Duodenal mucosa (tissue), 2 donors: ENCODE measurements around the gene RNF213.

Source experiments
- H3K27ac ChIP-seq: one replicate; pipeline ENCODE4 v1.7.0; 2013; ENCODE audit warnings: low read depth, low read length
- H3K27me3 ChIP-seq, 2 donors: one replicate each; pipeline ENCODE4 v1.7.0; 2013; ENCODE audit warnings: low read length in 2 of 2, control low read depth in 1 of 2; ENCODE audit not compliant: insufficient read depth in 2 of 2, control insufficient read depth in 1 of 2
- H3K36me3 ChIP-seq, 2 donors: one replicate each; pipeline ENCODE4 v1.7.0; 2013; ENCODE audit warnings: low read length in 2 of 2, control low read depth in 1 of 2; ENCODE audit not compliant: insufficient read depth in 2 of 2, control insufficient read depth in 1 of 2
- H3K4me1 ChIP-seq, 2 donors: one replicate each; pipeline ENCODE4 v1.7.0; 2013; ENCODE audit warnings: low read length in 2 of 2, control low read depth in 1 of 2; ENCODE audit not compliant: insufficient read depth in 2 of 2, control insufficient read depth in 1 of 2
- H3K4me3 ChIP-seq, 2 donors: one replicate each; pipeline ENCODE4 v1.7.0; 2013; ENCODE audit warnings: low read length in 2 of 2, low read depth in 1 of 2
- H3K9ac ChIP-seq, 2 donors: one replicate each; pipeline ENCODE4 v1.7.0; 2013; ENCODE audit warnings: low read length in 2 of 2, low read depth in 1 of 2
- H3K9me3 ChIP-seq, 2 donors: one replicate each; pipeline ENCODE4 v1.7.0; 2013; ENCODE audit warnings: low read length in 2 of 2, control low read depth in 1 of 2; ENCODE audit not compliant: control insufficient read depth in 1 of 2

Gene RNF213

DNA sequence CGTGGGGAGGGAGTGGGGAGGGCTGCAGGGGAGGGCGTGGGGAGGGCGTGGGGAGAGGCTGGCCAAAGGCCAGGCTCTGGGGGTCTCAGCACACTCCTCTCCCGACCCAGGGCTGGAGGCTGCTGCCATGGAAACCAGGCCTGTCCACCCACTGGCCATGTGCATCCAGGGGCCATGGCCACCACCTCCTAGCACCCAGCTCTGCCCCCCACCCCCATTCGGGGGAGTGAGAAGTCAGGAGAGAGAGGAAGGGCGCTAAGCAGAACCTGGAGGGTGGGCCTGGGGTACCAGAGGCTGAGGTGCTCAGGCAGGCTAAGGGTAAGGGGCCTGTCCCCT is 184.0 kb downstream of the RNF213 start:
- Histone ChIP-seq H3K9ac (no peak overlapping the region), H3K4me1 (no peaks in the 10 kb centered on the region), H3K36me3 (no peaks in the 10 kb centered on the region), H3K9me3 (no peaks in the 10 kb centered on the region), H3K27me3 (no peaks in the 10 kb centered on the region), H3K27ac (no peak overlapping the region), H3K4me3 (no peak overlapping the region)

GRCh38 chr17:80445007-80445725 is 184.5 kb downstream of the RNF213 start:
- Histone ChIP-seq H3K27ac (no peak overlapping the region), H3K36me3 (no peaks in the 10 kb centered on the region)

GRCh38 chr17:80445726-80446110 is 185.1 kb downstream of the RNF213 start:
- Histone ChIP-seq H3K27me3 (no peaks in the 10 kb centered on the region), H3K36me3 (no peaks in the 10 kb centered on the region), H3K9me3 (no peaks in the 10 kb centered on the region), H3K9ac (no peak overlapping the region), H3K27ac (no peak overlapping the region), H3K4me1 (peaks cover 0 to 4% of the 10 kb centered on the region in 2 donors), H3K4me3 (no peak overlapping the region)

More at GRCh38 chr17:80445007-80445725, 184.5 kb downstream of the RNF213 start:
- Histone ChIP-seq H3K27me3 (no peaks in the 10 kb centered on the region), H3K4me3 (no peak overlapping the region), H3K9ac (no peak overlapping the region), H3K4me1 (no peaks in the 10 kb centered on the region), H3K9me3 (no peaks in the 10 kb centered on the region)

DNA sequence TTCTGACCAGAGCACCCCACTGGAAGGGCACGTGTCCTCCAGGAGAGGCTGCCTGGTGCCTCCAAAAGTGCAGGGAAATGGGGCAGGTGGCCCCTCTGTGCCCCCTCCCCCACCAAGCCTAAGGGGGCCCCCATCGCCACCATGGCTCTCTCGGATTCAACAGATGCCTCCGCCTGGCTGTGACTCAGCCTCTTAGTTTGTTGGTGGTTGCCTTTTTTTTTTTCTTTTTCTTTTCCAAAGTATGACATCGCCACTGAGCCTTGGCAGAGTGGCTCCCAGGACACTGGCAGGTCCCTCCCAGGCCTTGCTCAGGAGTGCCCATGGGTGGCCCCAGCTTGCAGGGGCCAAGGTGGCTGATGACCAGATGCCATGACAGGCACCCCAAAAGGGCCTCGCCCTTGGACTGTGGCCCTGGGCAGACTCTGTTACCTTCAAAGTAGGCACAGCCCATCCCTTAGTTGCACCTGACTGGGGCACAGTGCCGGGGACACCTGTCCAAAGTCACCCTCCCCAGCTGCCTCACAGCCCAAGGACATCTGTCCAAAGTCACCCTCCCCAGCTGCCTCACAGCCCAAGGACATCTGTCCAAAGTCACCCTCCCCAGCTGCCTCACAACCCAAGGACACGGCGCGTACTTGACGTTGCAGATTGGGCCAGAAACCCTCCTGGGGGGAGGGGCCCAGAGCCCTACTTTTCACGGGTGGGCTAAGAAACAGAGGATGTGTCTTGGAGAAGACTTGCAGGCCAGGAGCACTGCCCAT is 186.2 kb downstream of the RNF213 start:
- Histone ChIP-seq H3K4me1 (peaks cover 0 to 5% of the 10 kb centered on the region in 2 donors), H3K9ac (no peak overlapping the region), H3K9me3 (no peaks in the 10 kb centered on the region), H3K27me3 (no peaks in the 10 kb centered on the region), H3K27ac (no peak overlapping the region), H3K36me3 (no peaks in the 10 kb centered on the region), H3K4me3 (no peak overlapping the region)

- Histone ChIP-seq H3K36me3 (no peaks in the 10 kb centered on the region), H3K4me3 (no peak overlapping the region), H3K9me3 (no peaks in the 10 kb centered on the region), H3K27ac (no peak overlapping the region), H3K4me1 (peaks cover 0 to 5% of the 10 kb centered on the region in 2 donors), H3K27me3 (no peaks in the 10 kb centered on the region), H3K9ac (no peak overlapping the region)
Observed at GRCh38 chr17:80447790-80448189, 187.1 kb downstream of the RNF213 start.
